Measurements from ENCODE around the gene NFATC3.
"Not testable (repeated sequence)": the region's sequence is repeated elsewhere in the genome, so short reads cannot be mapped to it uniquely, and the experiment has no call there.

The NFATC3 gene

DNA sequence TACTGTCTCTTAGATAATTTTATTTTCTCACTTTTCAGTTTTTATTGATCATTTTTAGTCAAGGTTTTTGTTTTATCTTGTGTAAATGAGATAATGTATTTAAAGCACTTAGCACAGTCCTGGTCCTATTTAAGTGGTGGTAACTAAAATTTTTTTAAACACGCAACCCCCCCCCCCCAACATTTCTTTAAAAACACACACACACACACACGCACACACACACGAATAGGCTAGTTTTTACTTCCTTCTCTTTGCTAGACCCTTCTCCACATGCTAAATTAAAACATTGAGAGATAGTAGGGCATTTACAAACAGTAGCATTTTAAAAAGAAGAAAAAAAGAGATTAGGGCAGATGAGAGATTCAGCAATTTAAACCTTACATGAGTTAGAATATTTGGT, 5.0 kb downstream of the NFATC3 start:
- peak; percentile 70 to 80 for DNase-seq

DNA sequence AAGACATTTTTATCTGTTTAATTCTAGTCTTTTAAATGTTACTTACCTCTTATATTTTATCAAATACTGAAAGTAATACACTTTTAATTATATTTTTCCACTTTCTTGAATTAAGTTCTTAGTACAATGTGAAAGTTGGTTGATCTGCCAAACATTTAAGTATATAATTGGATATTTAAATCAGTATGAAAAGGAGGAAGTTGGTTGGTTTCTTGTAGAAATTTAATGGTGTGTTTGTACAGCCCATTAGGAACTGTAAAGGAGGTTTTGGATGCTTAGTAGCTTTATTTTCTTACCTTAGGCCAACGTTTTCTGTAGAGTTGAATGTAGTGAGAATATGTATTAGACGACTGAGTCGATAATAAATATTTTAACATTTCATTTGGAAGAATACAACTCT, 5.4 kb downstream of the NFATC3 start:
- DNase-seq, result peak; percentile 57 to 66

- DNase-seq, result no peak
Observed at GRCh38 chr16:68091380-68092261, 6.5 kb downstream of the NFATC3 start.

GRCh38 chr16:68092275-68092674, 7.1 kb downstream of the NFATC3 start:
- not testable (repeated sequence) for DNase-seq

DNA sequence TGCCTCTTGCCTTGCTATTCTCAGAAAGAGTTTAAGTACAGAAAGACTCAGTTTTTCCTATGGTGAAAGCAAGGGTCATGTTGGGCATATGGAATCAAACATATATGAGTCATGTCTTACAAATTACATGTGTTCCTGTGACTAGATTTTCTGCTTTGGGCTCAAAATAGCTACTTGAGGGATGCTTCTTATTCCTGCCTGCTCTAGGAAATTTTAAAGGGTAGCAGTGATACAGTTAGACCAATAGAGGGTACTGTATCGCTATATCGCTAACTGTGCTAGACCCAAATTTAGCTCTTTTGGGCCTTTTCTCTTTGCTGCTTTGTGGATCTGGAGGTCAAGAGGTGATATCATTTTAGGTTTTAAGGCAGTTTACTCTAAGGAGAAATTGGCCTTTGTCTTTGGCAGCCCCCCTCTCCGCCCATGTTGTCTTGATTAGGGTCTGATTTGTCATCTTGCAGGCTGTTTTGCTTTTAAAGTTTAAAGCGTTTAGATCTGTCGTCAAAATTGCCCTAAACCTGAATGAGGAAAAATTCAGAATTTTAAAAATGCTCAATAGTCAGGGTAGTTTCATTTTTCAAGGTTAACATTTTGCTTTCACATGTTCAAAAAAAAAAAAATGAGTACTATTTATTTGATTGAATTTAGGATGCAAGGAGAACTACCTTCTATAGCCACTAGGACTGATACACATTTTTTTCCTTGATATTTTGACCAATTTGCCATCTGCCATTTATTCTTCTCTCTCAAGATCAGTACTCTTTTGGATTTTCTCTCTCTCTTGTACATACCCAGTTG, 8.8 kb downstream of the NFATC3 start:
- peak; percentile 66 to 70 for DNase-seq

DNA sequence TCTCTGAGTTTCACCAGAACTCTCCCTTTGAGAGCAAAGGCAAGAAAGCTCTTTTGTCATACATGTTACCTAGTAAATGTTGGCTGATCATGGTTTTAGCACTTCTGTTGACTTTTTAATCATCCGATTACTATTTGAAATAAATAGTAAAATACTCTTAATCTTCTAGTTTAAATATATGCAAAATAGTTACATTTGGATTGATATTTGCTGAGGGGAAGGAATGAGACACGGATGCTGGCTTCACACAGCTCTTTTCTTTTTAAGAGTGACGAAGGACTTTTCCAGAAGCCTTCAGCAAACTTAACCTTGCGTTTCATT, 9.4 kb downstream of the NFATC3 start:
- DNase-seq, result no peak

DNA sequence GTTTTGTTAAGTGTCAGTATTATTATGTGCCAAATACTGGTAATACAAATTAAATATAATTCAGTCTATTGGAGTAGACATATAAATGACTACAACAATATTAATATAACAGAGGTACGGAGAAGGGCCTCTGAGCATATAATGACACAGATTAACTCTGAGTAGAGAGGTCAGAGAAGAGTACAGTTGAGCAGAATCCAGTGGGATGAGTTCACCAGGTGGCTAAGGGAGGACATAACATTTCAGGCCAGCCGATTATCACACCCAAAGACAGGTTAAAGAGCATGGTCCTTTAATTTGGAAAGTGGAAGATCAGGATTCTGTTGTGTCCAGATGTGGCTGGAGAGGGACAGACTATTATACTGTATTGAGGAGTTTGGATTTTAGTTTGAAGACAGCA, 11.3 kb downstream of the NFATC3 start:
- no peak for DNase-seq

DNA sequence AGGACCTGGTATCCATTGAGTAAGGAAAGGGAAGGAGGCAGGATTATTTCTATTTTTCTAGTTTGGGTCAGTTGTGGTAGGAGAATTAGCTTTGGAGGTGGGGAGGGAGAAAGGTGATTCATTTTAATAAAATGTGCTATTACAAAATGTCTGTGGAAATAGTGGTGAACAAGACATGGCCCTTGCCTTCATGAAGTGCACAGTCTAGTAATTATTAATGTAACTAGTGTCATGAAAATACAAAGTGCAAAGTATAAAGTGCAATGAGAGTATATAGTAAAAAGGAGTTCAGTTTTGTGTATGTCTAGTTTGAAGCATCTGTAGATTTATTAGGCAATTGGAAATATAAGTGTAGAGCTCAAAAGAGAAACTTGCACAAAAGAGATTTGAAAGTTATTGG, 11.9 kb downstream of the NFATC3 start:
- DNase-seq, result no peak

DNA sequence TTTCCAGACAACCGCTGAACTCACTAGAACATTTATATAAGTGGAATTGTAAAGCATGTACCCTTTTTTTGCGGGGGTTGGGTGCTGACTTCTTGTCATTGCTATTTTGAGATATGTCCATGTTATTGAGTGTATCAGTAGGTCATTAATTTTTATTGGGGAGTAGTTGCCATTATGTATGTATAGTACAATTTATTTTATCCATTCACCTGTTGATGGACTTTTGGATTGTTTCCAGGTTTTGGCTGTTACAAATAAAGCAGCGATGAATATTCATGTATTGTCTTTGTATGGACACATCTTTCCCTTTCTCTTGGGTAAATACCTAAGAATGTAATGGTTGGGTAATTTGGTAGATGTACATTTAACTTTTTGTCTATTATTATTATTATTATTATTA, 12.7 kb downstream of the NFATC3 start:
- DNase-seq, result no peak

- DNase-seq, result no peak
Observed at GRCh38 chr16:68100488-68100887, 15.3 kb downstream of the NFATC3 start.

DNA sequence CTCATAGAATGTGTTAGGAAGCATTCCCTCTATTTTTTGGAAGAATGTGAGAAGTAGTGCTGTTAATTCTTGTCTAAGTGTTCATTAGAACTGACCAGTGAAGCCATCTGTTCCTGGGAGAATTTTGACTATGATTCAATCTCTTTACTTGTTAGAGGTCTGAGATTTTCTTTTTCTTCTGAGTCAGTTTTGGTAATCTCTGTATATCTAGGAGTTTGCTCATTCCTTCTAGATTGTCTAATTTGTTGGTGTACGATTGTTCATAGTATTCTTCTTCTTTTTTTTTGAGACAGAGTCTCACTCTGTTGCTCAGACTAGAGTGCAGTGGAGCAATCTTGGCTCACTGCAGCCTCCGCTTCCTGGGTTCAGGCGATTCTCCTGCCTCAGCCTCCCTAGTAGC, 20.4 kb downstream of the NFATC3 start:
- no peak for DNase-seq

DNA sequence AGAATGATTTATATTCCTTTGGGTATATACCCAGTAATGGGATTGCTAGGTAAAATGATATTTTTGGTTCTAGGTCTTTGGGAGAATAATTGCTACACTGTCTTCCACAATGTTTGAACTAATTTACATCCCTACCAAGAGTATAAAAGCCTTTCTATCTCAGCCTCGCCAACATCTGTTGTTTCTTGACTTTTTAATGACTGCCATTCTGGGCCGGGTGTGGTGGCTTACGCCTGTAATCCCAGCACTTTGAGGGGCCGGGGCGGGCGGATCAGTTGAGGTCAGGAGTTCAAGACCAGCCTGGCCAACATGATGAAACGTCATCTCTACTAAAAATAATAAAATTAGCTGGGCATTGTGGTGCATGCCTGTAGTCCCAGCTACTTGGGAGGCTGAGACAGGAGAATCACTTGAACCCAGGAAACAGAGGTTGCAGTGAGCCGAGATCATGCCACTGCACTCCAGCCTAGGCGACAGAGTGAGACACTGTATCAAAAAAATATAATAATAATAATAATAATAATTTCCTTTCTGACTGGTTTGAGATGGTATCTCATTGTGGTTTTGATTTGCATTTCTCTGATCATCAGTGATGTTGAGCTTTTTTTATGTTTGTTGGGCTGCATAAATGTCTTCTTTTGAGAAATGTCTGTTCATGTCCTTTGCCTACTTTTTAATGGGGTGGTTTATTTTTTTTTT, 22.2 kb downstream of the NFATC3 start:
- not testable (repeated sequence) for DNase-seq

GRCh38 chr16:68109156-68109555, 24.0 kb downstream of the NFATC3 start:
- not testable (repeated sequence) for DNase-seq

DNA sequence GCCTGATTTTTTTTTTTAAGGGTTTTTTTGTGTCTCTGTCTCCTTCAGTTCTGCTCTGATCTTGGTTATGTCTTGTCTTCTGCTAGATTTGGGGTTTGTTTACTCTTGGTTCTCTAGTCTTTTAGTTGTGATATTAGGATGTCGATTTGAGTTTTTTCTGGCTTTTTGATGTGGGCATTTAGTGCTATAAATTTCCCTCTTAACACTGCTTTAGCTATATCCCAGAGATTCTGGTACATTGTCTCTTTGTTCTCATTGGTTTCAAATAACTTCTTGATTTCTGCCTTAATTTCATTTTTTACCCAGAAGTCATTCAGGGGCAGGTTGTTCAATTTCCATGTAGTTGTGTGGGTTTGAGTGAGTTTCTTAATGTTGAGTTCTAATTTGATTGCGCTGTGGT, 25.4 kb downstream of the NFATC3 start:
- DNase-seq, result not testable (repeated sequence)

DNA sequence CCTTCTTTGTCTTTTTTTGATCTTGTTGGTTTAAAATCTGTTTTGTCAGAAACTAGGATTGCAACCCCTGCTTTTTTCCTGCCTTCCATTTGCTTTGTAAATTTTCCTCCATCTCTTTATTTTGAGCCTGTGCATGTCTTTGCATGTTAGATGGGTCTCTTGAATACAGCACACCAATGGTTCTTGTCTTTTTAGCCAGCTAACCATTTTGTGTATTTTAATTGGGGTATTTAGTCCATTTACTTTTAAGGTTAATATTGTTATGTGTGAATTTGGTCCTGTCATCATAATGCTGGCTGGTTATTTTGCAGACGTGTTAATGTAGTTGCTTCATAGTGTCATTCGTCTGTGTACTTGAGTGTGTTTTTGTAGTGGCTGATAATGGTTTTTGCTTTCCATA, 26.2 kb downstream of the NFATC3 start:
- no peak for DNase-seq

- no peak for DNase-seq
Observed at GRCh38 chr16:68113059-68113761, 28.0 kb downstream of the NFATC3 start.

GRCh38 chr16:68113765-68114240, 28.6 kb downstream of the NFATC3 start:
- DNase-seq, result no peak

DNA sequence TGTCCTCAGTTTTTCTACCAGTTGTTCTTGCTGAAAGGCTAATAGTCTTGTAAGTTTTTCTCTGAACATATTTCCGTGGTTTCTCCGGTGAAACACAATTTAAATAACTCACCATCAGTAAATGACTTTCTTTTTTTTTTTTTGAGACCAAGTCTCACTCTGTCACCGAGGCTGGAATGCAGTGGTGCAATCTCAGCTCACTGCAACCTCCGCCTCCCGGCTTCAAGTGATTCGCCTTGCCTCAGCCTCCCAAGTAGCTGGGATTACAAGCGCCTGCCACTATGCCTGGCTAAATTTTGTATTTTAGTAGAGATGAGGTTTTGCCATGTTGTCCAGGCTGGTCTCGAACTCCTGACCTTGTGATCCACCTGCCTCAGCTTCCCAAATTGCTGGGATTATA, 29.8 kb downstream of the NFATC3 start:
- DNase-seq, result not testable (repeated sequence)

DNA sequence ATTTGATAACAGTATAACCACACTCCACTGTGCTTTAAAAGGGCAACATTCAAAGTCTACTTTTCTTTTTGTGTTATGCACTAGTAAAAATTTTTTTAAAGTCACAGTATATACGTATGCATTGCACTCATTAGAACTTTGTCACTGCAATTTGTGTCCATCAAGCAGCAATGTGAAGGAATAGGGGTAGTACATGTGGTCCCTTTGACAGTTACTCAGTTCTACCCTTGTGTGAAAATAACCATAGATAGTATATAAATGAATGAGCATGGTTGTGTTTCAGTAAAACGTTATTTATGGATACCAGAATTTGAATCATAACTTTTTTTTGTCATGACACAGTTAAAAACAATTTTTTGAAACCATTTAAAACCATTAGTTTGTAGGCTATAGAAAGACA, 30.7 kb downstream of the NFATC3 start:
- DNase-seq, result no peak

GRCh38 chr16:68116256-68116867, 31.2 kb downstream of the NFATC3 start:
- peak; percentile 40 to 63 for DNase-seq

DNA sequence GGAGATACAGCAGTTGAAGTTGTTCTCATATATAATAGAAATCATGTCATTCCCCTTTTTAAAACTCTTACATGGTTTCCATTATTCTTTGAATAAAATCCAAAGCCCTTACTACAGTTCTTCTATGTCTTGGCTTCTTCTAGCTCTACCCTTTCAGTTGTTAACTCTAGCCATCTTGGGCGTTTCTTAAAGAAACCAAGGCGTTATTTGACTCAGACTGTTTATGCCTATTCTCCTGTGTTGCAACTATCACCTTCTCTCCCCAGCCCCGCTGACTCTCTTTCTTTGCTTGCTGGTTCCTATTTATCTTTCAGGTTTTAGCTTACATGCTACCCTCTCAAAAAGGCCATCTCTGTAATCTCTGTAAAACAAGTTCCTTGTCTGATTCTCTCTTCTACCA, 32.7 kb downstream of the NFATC3 start:
- no peak for DNase-seq

DNA sequence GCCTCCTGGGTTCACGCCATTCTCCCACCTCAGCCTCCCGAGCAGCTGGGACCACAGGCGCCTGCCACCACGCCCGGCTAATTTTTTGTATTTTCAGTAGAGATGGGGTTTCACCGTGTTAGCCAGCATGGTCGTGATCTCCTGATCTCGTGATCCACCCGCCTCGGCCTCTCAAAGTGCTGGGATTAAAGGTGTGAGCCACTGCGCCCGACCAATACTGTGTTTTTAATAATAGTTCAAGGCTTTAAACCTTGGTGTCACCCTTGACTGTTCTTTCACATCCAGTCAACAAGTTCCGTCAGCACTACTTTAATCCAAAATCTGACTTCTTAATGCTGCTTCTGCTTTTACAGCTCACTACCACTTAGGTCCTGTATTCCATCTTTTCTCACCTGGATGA, 33.8 kb downstream of the NFATC3 start:
- not testable (repeated sequence) for DNase-seq

Measured in Kasumi-1 (cell line).